Activated naive CD8-positive, alpha-beta T cell (primary cell): Measurements from ENCODE around the gene SOX11.
A peak's percentile ranks its signal among the peaks of the same experiment; 100 is the strongest.

Experiments
- H3K27ac Mint-ChIP-seq: one replicate; pipeline ENCODE4 v1.8.0; 2021; ENCODE audit warnings: mixed read lengths
- H3K27me3 Mint-ChIP-seq: one replicate; pipeline ENCODE4 v1.8.0; 2021; ENCODE audit warnings: mixed read lengths
- H3K36me3 Mint-ChIP-seq: one replicate; pipeline ENCODE4 v1.8.0; 2021; ENCODE audit warnings: mixed read lengths
- H3K4me1 Mint-ChIP-seq: one replicate; pipeline ENCODE4 v1.8.0; 2021; ENCODE audit warnings: low read depth, mixed read lengths
- H3K4me3 Mint-ChIP-seq: one replicate; pipeline ENCODE4 v1.8.0; 2021; ENCODE audit warnings: mild to moderate bottlenecking, mixed read lengths
- H3K9me3 Mint-ChIP-seq: one replicate; pipeline ENCODE4 v1.8.0; 2021; ENCODE audit warnings: low read depth, mixed read lengths

Gene SOX11

DNA sequence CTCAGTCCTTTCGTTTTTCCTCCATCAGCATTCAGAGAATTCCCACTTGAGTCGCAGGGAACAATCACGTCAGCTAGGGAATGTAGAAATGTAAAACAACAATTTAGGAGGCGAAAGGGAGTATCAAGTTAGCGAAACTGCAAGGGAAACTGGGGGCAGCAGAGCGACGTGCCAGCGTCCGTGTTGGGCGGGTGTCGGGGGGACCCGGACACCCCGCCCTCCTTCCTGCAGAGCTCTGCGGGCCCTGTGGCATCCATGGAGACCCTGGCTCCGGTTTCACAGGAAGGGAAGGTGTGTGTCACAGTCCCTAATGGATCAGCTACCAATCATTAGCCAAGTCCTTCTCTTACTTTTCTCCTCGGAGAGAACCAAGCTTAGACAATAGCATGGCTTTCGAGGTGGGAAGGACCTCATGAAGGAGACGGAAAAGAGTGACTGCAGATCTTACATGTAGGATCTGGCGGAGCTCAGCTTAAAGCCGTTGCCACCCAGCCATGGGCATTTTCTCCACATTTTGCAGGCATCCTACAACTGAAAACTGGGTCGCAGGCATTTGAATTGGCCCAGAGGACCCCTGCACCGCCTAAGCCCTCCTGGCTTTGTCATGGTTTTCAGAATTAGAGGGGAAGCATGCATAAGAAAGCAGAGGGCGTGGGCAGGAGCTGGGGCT, 33.7 kb downstream of the SOX11 start:
- peaks cover 4% of the 10 kb centered on the region for H3K4me1 Mint-ChIP-seq
- H3K27ac Mint-ChIP-seq = no peak overlapping the region
- peaks cover 3% of the 10 kb centered on the region for H3K9me3 Mint-ChIP-seq
- H3K36me3 Mint-ChIP-seq = no peaks in the 10 kb centered on the region
- peak overlapping the region; percentile 40 for H3K4me3 Mint-ChIP-seq
- H3K27me3 Mint-ChIP-seq = peaks cover 10% of the 10 kb centered on the region

GRCh38 chr2:5727235-5727634, 35.1 kb downstream of the SOX11 start:
- Mint-ChIP-seq H3K4me1 (peaks cover 4% of the 10 kb centered on the region), H3K4me3 (no peak overlapping the region), H3K9me3 (no peaks in the 10 kb centered on the region)

GRCh38 chr2:5729416-5729815, 37.2 kb downstream of the SOX11 start:
- no peak overlapping the region for H3K27ac Mint-ChIP-seq
- H3K4me3 Mint-ChIP-seq = no peak overlapping the region
- H3K4me1 Mint-ChIP-seq = peaks cover 4% of the 10 kb centered on the region
- H3K36me3 Mint-ChIP-seq = no peaks in the 10 kb centered on the region
- H3K27me3 Mint-ChIP-seq = peaks cover 9% of the 10 kb centered on the region
- H3K9me3 Mint-ChIP-seq = no peaks in the 10 kb centered on the region

More at GRCh38 chr2:5727235-5727634, 35.1 kb downstream of the SOX11 start:
- peaks cover 9% of the 10 kb centered on the region for H3K27me3 Mint-ChIP-seq
- no peaks in the 10 kb centered on the region for H3K36me3 Mint-ChIP-seq
- no peak overlapping the region for H3K27ac Mint-ChIP-seq

DNA sequence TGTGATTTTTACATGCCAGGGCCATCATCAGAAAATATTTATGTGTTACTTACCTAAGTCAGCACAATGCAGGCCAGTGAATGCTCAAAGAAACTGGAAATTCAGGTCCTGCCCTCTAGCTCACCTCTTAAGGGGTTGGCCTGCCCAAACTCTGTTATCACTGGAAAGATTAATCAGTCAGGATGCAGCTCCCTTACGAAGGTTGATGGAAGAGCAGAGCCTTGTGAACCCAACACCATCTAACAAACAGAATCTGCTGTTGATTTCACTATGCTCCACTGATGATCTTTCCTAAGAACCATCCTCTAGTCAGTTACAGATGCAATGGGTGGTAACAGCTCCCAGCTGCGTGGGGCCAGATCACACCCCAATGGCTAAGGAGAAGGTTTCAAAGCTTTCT, 38.2 kb downstream of the SOX11 start:
- H3K9me3 Mint-ChIP-seq = no peaks in the 10 kb centered on the region
- peaks cover 9% of the 10 kb centered on the region for H3K27me3 Mint-ChIP-seq
- H3K27ac Mint-ChIP-seq = no peak overlapping the region
- H3K4me3 Mint-ChIP-seq = no peak overlapping the region
- no peaks in the 10 kb centered on the region for H3K36me3 Mint-ChIP-seq
- H3K4me1 Mint-ChIP-seq = peaks cover 4% of the 10 kb centered on the region

- Mint-ChIP-seq H3K27ac (no peak overlapping the region), H3K36me3 (no peaks in the 10 kb centered on the region), H3K4me3 (no peak overlapping the region), H3K9me3 (no peaks in the 10 kb centered on the region), H3K27me3 (no peaks in the 10 kb centered on the region), H3K4me1 (no peaks in the 10 kb centered on the region)
Measured at GRCh38 chr2:5734859-5735520, 42.8 kb downstream of the SOX11 start.

- no peaks in the 10 kb centered on the region for H3K27me3 Mint-ChIP-seq
- H3K36me3 Mint-ChIP-seq = no peaks in the 10 kb centered on the region
- no peaks in the 10 kb centered on the region for H3K4me1 Mint-ChIP-seq
- H3K9me3 Mint-ChIP-seq = no peaks in the 10 kb centered on the region
- no peak overlapping the region for H3K4me3 Mint-ChIP-seq
- H3K27ac Mint-ChIP-seq = no peak overlapping the region
Measured at GRCh38 chr2:5735521-5735861, 43.3 kb downstream of the SOX11 start.

DNA sequence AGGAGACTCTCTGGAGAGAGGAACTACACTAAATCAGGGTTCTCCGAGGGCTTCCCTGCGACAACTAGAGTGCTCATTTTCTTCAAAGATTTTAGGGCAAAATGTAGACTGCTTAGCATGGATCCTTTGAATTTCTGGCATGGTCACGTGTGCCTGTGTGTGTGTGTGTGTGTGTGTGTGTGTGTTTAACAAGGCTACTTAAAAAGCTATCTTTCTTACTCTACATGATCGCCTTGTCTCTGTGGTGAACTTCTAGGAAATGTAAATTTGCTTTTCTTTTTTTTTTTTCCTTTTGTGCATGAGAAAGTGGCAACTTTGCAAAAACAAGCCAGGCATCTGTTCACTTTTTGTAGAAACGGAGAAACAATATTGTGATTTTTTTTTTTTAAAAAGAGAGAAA, 43.9 kb downstream of the SOX11 start:
- no peaks in the 10 kb centered on the region for H3K4me1 Mint-ChIP-seq
- no peak overlapping the region for H3K4me3 Mint-ChIP-seq
- no peak overlapping the region for H3K27ac Mint-ChIP-seq
- H3K9me3 Mint-ChIP-seq = no peaks in the 10 kb centered on the region
- no peaks in the 10 kb centered on the region for H3K36me3 Mint-ChIP-seq
- no peaks in the 10 kb centered on the region for H3K27me3 Mint-ChIP-seq

DNA sequence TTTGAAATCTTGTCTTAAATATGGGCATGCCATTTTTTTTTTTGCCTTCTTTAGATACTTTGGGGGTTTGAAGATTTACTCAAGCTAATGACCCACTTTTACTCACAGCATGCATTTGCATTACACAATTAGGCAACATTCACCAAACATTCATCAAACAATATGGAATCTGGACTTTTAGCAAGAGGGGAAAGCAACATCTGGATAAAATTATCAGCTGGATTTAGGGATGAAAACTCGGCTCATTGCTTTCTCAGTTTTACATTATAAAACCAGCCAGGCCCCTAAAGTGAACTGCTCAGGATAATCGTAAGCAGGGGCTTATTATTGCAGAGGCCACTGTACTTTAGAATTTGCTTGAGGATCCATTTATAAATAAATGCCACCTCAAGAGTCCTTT, 44.7 kb downstream of the SOX11 start:
- H3K4me1 Mint-ChIP-seq = no peaks in the 10 kb centered on the region

DNA sequence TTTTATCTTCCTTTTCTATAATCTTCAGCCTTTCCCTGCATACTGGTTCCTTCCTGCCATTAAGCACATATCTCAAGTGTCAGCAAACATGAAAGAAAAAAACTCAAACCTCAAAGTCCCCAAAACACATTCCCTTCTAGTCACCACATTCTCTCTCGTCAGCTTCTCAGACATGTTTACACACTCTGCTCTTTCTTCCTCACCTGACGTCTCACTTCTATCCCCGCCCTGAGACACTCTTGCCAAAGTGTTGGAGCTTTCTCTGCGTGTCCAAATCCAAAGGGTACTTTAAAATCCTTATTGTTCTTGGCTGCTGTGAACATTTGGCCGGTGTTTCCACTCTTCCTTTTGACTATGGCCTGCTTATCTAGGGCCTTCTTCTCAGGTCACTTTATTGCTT, 47.9 kb downstream of the SOX11 start:
- H3K27ac Mint-ChIP-seq = no peak overlapping the region
- no peaks in the 10 kb centered on the region for H3K9me3 Mint-ChIP-seq
- H3K4me3 Mint-ChIP-seq = no peak overlapping the region
- no peaks in the 10 kb centered on the region for H3K27me3 Mint-ChIP-seq
- no peaks in the 10 kb centered on the region for H3K4me1 Mint-ChIP-seq
- H3K36me3 Mint-ChIP-seq = no peaks in the 10 kb centered on the region

More for the DNA sequence above, 44.7 kb downstream of the SOX11 start:
- H3K4me3 Mint-ChIP-seq = no peak overlapping the region
- no peaks in the 10 kb centered on the region for H3K9me3 Mint-ChIP-seq
- H3K36me3 Mint-ChIP-seq = no peaks in the 10 kb centered on the region
- no peak overlapping the region for H3K27ac Mint-ChIP-seq
- H3K27me3 Mint-ChIP-seq = no peaks in the 10 kb centered on the region

- H3K27me3 Mint-ChIP-seq = no peaks in the 10 kb centered on the region
- H3K9me3 Mint-ChIP-seq = no peaks in the 10 kb centered on the region
- H3K27ac Mint-ChIP-seq = no peak overlapping the region
- no peaks in the 10 kb centered on the region for H3K4me1 Mint-ChIP-seq
- no peaks in the 10 kb centered on the region for H3K36me3 Mint-ChIP-seq
- H3K4me3 Mint-ChIP-seq = no peak overlapping the region
Measured at GRCh38 chr2:5740817-5741216, 48.6 kb downstream of the SOX11 start.

GRCh38 chr2:5741242-5741641, 49.1 kb downstream of the SOX11 start:
- H3K27me3 Mint-ChIP-seq = no peaks in the 10 kb centered on the region
- no peaks in the 10 kb centered on the region for H3K4me1 Mint-ChIP-seq
- no peak overlapping the region for H3K4me3 Mint-ChIP-seq
- no peaks in the 10 kb centered on the region for H3K9me3 Mint-ChIP-seq
- H3K36me3 Mint-ChIP-seq = no peaks in the 10 kb centered on the region
- H3K27ac Mint-ChIP-seq = no peak overlapping the region

GRCh38 chr2:5742126-5742525, 49.9 kb downstream of the SOX11 start:
- no peaks in the 10 kb centered on the region for H3K9me3 Mint-ChIP-seq
- H3K36me3 Mint-ChIP-seq = no peaks in the 10 kb centered on the region
- no peak overlapping the region for H3K27ac Mint-ChIP-seq
- no peak overlapping the region for H3K4me3 Mint-ChIP-seq
- H3K27me3 Mint-ChIP-seq = no peaks in the 10 kb centered on the region
- H3K4me1 Mint-ChIP-seq = no peaks in the 10 kb centered on the region

GRCh38 chr2:5748391-5748790, 56.2 kb downstream of the SOX11 start:
- Mint-ChIP-seq H3K36me3 (no peaks in the 10 kb centered on the region), H3K4me1 (no peaks in the 10 kb centered on the region), H3K27ac (no peak overlapping the region), H3K4me3 (no peak overlapping the region), H3K27me3 (peaks cover 5% of the 10 kb centered on the region), H3K9me3 (peaks cover 3% of the 10 kb centered on the region)

- no peak overlapping the region for H3K27ac Mint-ChIP-seq
- peaks cover 5% of the 10 kb centered on the region for H3K27me3 Mint-ChIP-seq
- no peak overlapping the region for H3K4me3 Mint-ChIP-seq
- H3K4me1 Mint-ChIP-seq = no peaks in the 10 kb centered on the region
- peaks cover 4% of the 10 kb centered on the region for H3K9me3 Mint-ChIP-seq
- H3K36me3 Mint-ChIP-seq = no peaks in the 10 kb centered on the region
Measured at GRCh38 chr2:5748946-5749345, 56.8 kb downstream of the SOX11 start.

- H3K4me3 Mint-ChIP-seq = no peak overlapping the region
- no peak overlapping the region for H3K27ac Mint-ChIP-seq
- H3K36me3 Mint-ChIP-seq = no peaks in the 10 kb centered on the region
- H3K9me3 Mint-ChIP-seq = peaks cover 4% of the 10 kb centered on the region
- peaks cover 5% of the 10 kb centered on the region for H3K27me3 Mint-ChIP-seq
- no peaks in the 10 kb centered on the region for H3K4me1 Mint-ChIP-seq
Measured at GRCh38 chr2:5749347-5749746, 57.2 kb downstream of the SOX11 start.
